ENCODE results near the gene ARHGAP42.

DNA sequence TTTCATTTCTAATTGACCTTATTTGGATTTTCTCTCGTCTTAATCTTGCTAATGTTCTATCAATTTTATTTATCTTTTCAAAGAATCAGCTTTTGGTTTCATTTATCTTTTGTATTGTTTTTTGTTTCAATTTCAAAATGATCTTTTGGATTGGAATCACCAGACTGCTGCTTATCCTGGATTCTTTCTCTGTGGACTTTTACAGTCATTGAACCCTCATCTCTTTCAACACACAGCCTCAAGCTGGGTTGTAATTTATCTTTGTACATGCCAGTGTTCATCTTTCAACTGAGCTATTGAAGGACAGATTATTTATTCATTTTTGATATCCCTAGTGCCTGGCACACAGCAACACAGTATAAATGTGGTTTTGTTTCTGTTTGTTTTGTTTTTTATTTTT lies 195.9 kb downstream of the ARHGAP42 start:
- TF ChIP-seq, protein P1, sequence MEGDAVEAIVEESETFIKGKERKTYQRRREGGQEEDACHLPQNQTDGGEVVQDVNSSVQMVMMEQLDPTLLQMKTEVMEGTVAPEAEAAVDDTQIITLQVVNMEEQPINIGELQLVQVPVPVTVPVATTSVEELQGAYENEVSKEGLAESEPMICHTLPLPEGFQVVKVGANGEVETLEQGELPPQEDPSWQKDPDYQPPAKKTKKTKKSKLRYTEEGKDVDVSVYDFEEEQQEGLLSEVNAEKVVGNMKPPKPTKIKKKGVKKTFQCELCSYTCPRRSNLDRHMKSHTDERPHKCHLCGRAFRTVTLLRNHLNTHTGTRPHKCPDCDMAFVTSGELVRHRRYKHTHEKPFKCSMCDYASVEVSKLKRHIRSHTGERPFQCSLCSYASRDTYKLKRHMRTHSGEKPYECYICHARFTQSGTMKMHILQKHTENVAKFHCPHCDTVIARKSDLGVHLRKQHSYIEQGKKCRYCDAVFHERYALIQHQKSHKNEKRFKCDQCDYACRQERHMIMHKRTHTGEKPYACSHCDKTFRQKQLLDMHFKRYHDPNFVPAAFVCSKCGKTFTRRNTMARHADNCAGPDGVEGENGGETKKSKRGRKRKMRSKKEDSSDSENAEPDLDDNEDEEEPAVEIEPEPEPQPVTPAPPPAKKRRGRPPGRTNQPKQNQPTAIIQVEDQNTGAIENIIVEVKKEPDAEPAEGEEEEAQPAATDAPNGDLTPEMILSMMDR (IDR thresholded peaks at IDR 0.05; ENCODE audit: insufficient read depth, low read depth, low read length) = no peak
- TF ChIP-seq EZH2 (IDR thresholded peaks at IDR 0.05; ENCODE audit: insufficient read depth, low read length) = no peak
